Gastroesophageal sphincter (tissue), 3 donors: Measurements from ENCODE around the gene LYVE1.

ENCODE experiments used
- CTCF ChIP-seq, 4 experiments: fragments of 200-600 bp in 2 of 4; fragments of 450-650 bp in 2 of 4; sonication (generic) in 1 of 4; IDR thresholded peaks; one replicate each; pipeline ENCODE4 v1.5.1; 2017 to 2019; ENCODE audit warnings: antibody characterized with exemption in 4 of 4, mild to moderate bottlenecking in 2 of 4, moderate library complexity in 2 of 4
- EP300 ChIP-seq: sonication (generic); formaldehyde crosslinking; IDR thresholded peaks from one replicate; pipeline ENCODE4 v1.6.1; 2017; ENCODE audit warnings: antibody characterized with exemption, mild to moderate bottlenecking
- POLR2A ChIP-seq, 2 donors: fragments of 450-650 bp; IDR thresholded peaks; one replicate each; pipeline ENCODE4 v1.6.1; 2017; ENCODE audit warnings: antibody characterized with exemption in 2 of 2, mild to moderate bottlenecking in 2 of 2, moderate library complexity in 1 of 2

- no peak for TF ChIP-seq CTCF (IDR thresholded peaks at IDR 0.05)
- TF ChIP-seq POLR2A (IDR thresholded peaks at IDR 0.05), result no peak
- no peak for TF ChIP-seq EP300
Observed at GRCh38 chr11:10611979-10612862, 43.8 kb upstream of the LYVE1 start.
